DMS53 treated with DMSO at 0.1 percent for 48 hours (cell line): ENCODE measurements around the gene CD70.
"Not testable (repeated sequence)": the region's sequence is repeated elsewhere in the genome, so short reads cannot be mapped to it uniquely, and the experiment has no call there.

Experiments used
- DNase-seq: peaks from one replicate; lab custom pipeline; 2025; ENCODE audit not compliant: unreplicated experiment; lab: John Stamatoyannopoulos, UW

Gene CD70, protein sequence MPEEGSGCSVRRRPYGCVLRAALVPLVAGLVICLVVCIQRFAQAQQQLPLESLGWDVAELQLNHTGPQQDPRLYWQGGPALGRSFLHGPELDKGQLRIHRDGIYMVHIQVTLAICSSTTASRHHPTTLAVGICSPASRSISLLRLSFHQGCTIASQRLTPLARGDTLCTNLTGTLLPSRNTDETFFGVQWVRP

DNA sequence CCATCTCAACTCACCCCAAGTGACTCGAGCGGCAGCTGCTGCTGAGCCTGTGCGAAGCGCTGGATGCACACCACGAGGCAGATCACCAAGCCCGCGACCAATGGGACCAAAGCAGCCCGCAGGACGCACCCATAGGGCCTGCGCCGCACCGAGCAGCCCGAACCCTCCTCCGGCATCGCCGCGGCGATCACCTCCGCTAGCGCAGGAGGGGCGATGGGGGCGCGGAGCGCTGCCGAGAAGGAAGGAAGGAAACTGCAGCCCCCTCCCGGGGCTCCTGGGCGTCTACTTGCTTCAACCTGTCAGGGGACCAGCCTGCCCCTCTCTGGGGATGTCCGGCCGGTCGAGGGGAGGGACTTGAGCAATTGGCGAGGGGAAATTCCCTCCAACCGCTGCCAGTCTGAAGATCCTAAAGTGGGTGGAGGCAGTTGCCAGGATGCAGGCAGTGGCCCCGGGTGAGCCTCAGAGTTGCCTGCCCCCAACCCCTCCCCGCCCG, at the start of gene CD70:
TSS of gene CD70 (minus strand) at position 324 of the 493 bp plus-strand sequence. CDS start at position 176, 148 bp downstream.
- no peak for DNase-seq

DNA sequence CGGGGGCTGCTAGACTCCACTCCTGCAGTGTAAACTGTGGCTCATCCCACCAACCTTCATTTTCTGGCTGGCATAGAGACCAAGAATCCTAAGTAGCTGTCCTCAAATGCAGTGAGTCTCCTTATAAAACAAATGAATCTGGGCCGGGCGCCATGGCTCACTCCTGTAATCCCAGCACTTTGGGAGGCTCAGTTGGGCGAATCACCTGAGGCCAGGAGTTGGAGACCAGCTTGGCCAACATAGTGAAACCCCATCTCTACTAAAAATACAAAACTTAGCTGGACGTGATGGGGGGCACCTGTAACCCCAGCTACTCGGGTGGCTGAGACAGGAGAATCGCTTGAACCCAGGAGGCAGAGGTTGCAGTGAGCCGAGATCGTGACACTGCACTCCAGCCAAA, 49.4 kb upstream of the CD70 start:
- DNase-seq: not testable (repeated sequence)

DNA sequence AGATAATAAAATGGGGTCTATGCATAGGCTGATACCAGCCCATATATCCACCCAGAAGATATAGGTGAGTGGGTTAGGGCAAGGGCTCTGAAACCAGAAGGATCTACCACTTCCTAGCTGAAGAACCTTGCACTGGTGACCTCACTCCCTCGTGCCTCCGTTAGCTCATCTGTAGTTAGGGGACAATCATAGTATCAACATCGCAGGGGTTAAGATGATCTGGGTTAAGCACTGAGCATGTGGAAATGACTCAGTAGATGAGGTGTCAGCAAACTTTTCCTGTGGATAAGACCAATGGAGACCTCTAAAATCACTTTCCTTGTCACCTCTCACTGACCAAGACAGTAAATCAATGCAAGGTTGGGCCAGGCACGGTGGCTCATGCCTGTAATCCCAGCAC, 48.5 kb upstream of the CD70 start:
- no peak for DNase-seq

DNA sequence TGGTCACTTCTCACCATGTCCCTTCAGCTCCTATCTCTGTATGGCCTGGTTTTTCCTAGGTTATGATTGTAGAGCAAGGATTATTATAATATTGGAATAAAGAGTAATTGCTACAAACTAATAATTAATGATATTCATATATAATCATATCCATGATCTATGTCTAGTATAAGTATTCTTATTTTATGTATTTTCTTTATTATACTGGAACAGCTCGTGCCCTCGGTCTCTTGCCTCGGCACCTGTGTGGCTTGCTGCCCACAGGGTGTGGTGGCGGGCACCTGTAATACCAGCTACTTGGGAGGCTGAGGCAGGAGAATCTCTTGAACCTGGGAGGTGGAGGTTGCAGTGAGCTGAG, 42.5 kb upstream of the CD70 start:
- not testable (repeated sequence) for DNase-seq

DNA sequence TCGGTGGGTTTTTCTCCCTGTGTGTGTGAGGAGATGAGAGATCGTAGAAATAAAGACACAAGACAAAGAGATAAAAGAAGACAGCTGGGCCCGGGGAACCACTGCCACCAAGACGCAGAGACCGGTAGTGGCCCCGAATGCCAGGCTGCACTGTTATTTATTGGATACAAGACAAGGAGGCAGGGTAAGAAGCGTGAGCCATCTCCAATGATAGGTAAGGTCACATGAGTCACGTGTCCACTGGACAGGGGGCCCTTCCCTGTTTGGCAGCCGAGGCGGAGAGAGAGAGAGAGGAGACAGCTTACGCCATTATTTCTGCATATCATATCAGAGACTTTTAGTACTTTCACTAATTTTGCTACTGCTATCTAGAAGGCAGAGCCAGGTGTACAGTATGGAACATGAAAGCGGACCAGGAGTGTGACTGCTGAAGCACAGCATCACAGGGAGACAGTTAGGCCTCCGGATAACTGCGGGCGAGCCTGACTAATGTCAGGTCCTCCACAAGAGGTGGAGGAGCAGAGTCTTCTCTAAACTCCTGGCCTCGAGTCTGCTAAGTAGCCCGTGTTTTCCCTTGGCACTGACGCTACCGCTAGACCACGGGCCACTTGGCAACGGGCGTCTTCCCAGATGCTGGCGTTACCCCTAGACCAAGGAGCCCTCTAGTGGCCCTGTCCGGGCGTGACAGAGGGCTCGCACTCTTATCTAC, 42.0 kb upstream of the CD70 start:
- not testable (repeated sequence) for DNase-seq

DNA sequence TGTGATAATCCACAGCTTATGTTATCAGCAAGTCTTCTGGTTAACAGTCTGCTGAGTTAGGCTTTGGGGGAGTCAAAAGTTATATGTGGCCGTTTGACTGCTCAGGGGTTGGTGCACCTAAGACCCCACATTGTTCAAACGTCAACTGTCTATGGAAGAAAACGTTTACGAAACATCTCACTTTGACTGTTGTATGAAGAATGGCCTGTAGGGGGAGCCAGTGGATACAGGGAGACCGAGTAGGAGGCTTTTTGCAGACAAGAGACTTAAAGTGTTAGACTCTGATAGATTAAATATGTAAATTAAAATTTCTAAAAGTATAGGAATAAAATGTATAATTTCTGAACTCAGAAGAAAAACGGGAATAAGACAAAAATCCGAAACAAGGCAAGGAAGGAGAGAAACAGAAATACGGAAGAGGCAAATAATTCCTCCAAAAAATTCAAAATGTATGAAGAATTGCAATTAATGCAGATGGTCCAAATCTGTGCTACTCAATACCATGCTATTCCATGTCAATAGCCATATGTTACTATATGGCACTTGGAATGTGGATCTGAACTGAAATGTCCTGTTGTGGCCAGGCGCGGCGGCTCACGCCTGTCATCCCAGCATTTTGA, 41.2 kb upstream of the CD70 start:
- no peak for DNase-seq

DNA sequence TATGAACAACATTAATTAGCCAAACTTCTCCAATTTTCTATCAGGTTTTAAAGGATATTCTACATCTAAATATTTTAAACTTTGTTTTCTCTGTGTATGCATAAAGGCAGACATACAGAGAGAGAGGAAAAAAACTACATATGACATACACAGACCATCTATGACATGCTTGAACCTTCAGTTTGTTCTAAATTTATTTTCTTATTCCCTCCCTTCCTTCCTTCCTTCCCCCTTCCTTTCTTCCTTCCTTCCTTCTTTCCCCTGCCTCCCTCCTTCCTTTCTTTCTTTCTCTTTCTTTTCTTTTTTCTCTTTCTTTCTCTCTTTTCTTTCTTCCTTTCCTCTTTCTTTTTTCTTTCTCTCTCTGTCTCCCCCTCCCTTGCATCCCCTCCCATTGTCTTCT, 35.8 kb upstream of the CD70 start:
- no peak for DNase-seq

DNA sequence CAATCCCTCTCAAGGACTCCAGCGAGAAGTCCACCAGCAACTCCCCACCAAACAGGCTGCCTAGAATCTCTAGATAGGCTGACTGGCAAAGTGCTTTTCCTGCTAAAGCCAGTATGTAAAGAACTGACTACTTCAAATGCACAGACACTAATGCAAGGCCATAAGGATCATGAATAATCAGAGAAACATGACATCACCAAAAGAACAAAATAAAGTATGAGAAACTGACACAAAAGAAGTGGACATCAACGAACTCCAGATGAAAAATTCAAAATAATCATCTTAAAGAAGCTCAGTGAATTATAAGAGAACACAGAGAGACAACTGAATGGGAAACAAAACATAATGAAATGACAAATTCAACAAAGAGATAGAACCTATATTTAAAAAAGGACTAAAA, 26.4 kb upstream of the CD70 start:
- no peak for DNase-seq

DNA sequence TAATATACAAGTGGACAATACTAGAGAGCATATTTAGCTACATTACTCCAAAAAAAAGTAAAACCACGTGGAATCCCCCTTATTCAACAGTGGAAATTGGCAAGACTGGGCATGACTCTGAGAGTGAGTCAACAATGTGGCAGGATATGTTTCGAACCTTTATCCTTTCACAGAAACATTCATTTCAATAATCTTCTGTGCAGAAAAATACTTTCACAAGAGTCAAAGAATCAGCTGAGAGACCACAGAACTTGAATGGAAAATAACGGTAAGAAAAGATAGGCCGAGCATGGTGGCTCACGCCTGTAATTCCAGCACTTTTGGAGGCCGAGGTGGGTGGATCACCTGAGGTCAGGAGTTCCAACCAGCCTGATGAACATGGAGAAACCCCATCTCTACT, 25.1 kb upstream of the CD70 start:
- no peak for DNase-seq

DNA sequence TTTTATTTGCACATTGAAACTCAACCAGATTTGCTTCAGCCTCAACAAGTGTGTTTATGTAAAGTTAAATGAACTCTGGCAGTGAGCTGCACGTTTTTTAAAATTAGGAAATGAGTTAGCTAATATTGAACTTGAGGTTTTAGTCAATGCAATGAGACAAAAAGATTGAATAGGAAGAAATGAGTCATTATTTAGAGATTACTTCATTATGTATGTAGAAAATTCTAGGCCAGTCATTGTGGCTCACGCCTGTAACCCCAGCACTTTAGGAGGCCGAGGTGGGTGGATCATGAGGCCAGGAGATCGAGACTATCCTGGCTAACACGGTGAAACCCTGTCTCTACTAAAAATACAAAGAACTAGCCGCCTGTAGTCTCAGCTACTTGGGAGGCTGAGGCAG, 22.8 kb upstream of the CD70 start:
- DNase-seq: no peak

DNA sequence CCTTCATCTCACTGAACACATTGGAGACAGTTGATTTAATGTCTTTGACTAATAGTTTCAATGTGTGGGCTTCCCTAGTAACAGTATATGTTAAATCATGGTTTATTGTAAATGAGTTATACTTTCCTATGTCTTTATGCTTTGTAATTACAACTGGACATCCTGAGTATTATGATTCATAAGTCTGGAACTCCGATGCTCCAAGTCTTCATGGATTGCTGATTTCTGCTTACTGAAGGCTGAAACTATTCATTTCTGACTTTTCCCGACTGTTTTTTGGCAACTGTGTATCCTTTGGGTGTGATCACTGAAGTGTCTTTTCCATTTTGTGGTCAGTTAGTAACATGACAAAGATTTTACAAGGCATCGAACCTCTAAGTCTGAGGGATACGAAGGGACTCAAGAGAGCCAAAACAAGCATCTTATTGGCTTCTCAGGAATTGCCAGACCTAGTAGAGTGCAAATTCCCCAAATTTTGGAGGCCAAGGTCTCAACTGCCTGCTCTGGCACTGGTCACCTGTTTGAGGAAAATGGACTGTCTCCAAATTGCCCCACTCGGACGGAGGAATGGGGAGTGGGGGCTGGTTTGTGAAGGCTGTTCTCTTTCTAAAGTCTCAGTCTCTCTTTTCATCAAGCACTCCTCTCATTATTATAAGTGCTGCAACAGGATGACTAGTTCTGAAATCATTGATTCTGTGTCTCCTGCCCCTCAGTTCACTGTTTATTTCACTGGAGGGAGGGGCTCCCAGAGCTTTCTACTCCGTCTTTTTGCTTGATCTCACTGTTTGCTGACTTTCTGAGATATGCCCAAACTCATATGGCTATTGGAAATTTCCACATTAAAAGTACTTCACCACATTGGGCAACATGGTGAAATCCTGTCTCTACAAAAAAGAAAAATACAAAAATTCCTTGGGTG, 20.2 kb upstream of the CD70 start:
- no peak for DNase-seq

DNA sequence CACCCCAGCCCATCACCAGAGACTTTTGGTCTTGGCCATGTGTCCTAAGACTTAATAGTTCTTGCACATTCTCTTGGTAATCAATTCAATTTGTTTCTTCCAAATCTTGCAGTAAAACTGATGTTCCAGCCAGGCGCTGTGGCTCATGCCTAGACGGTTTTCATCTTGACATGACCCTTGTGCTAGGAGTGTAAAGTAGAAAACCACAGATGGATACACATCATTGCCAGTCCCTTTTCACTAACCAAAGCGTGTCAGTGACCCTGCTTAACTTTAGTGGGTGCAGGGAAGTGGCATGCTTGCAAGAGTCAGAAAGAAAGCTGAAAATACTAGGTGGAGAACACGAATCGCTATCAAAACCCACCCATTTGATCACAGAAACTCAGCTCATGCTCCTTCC, 18.0 kb upstream of the CD70 start:
- no peak for DNase-seq

DNA sequence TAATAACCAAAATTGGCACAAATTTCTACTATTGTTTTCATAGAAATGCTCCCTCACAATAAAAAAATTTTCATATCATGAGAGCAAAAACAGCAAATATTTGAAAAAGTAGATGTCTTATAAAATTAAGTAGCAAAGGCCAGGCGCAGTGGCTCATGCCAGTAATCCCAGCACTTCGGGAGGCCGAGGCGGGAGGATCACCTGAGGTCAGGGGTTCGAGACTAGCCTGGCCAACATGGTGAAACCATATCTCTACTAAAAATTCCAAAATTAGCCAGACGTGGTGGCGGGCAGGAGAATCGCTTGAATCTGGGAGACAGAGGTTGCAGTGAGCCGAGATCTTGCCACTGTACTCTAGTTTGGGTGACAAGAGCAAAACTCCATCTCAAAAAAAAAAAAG, 17.2 kb upstream of the CD70 start:
- not testable (repeated sequence) for DNase-seq

DNA sequence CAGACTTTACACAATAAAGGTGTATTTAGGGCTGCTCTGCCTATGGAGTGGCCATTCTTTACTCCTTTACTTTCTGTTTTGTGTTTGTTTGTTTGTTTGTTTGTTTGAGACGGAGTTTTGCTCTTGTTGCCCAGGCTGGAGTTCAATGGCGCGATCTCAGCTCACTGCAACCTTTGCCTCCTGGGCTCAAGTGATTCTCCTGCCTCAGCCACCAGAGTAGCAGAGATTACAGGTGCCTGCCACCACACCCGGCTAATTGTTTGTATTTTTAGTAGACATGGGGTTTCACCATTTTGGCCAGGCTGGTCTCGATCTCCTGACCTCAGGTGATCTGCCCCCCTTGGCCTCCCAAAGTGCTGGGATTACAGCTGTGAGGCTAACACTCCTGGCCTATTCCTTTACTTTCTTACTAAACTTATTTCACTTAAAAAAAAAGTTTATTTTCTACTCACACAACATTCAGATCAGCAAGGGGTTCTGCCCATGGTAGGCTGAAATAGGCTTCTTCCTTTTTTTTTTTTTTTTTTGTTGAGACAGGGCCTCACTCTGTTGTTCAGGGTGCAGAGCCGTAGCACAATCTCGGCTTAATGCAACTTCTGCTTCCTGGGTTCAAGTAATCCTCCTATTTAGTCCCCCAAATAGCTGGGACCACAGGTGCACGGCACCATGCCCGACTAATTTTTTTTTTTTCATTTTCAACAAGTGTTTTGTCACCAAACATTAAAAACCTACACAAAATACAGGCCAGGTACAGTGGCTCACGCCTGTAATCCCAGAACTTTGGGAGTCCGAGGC, 15.5 kb upstream of the CD70 start:
- DNase-seq: not testable (repeated sequence)

DNA sequence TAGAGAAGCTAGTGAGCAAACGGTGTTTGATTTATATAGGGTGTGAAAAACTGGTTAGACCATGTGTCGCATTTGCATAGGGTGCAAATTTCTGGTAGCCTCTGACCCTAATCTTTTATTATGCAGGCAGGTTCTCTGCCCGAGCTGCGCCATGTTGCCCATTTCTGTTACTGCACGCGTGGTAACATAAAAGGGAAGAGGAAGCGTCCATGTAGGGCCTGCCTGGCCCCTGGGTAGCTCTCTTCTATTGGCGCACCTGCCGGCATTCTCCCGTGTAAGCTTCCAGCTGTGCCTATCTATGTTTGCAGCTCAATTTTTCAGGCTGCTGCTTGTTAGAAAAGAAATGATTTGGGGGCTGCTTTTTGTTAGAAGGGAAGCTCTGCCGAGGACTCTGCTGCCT, 14.0 kb upstream of the CD70 start:
- no peak for DNase-seq

DNA sequence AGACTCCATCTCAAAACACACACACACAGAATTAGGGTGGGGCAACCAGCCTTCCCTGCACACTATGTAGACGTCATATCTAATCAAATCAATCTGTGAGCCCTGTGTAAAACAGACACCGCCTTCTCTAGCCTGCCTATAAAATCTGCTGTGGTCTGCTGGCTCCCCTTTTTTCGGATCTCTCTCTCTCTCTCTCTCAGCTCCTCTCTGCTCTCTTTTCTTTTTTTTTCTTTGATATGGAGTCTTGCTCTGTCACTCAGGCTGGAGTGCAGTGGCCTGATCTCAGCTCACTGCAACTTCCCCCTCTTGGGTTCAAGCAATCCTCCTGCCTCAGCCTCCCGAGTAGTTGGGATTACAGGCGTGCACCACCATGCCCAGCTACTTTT, 11.8 kb upstream of the CD70 start:
- DNase-seq: no peak

DNA sequence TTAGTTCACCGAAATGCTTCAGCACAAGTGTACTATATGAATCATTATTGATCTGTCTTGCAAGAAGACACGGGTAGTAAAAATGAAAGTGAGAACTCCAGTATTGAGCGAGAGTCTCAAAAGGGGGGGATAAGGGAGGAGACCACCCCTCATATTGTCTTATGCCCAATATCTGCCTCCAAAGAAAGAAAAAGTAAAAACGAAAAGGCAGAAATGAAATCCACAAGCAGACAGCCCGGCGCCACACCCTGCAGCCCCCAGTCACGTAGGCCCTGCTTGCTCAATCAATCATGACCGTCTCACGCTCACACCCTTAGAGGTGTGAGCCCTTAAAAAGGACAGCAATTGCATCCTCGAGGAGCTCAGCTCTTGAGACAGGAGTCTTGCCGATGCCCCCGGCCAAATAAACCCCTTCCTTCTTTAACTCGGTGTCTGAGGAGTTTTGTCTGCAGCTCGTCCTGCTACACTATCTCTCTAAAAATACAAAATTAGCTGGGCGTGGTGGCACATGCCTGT, 10.6 kb upstream of the CD70 start:
- not testable (repeated sequence) for DNase-seq

DNA sequence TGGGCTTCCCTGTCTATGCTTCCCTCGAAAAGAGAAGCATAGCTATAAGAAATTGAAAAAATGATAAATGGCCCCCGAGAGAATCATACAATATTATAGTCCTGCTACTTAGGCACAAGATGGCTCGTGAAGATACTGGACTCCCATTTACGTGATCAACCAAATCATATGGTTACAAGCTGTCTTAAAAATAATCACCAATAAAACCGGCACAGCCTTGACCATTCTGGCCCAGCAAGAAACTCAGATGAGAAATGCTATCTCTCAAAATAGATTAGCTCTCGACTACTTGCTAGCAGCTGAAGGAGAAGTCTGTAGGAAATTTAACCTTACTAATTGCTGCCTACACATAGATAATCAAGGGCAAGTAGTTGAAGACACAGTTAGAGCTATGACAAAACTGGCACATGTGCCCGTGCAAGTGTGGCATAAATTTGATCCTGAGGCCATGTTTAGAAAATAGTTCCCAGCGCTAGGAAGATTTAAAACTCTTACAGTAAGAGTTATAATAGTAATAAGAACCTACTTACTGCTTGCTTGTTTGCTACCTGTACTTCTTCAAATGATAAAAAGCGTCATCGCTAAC, 10.1 kb upstream of the CD70 start:
- not testable (repeated sequence) for DNase-seq

DNA sequence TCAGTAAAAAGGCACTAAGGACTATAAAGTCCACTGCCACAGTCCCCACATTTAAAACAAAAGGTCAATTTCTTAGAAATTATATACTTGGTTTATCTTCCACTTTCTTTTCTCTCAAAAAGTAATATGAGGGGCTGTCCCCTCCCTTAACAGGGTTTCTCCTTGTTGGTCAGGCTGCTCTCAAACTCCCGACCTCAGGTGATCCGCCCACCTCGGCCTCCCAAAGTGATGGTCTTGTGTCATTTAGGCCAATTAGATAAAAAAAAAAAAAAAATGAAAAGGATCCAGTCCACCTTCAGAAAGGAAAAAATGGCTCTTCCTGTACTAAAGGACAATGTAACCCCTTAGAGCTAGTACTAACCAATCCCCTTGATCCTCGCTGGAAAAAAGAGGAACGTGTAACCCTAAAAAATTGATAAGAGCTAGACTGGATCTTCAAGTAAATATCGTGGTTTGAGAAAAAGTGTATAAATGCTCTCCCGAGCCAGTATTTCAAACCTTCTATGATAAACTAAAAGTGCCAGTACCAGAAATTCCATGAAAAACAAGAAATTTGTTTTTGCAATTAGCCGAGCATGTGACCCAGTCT, 9.0 kb upstream of the CD70 start:
- no peak for DNase-seq
